ENCODE measurements around the gene CDC42BPG.
"Not testable (repeated sequence)": the region's sequence is repeated elsewhere in the genome, so short reads cannot be mapped to it uniquely, and the experiment has no call there.

The CDC42BPG gene

DNA sequence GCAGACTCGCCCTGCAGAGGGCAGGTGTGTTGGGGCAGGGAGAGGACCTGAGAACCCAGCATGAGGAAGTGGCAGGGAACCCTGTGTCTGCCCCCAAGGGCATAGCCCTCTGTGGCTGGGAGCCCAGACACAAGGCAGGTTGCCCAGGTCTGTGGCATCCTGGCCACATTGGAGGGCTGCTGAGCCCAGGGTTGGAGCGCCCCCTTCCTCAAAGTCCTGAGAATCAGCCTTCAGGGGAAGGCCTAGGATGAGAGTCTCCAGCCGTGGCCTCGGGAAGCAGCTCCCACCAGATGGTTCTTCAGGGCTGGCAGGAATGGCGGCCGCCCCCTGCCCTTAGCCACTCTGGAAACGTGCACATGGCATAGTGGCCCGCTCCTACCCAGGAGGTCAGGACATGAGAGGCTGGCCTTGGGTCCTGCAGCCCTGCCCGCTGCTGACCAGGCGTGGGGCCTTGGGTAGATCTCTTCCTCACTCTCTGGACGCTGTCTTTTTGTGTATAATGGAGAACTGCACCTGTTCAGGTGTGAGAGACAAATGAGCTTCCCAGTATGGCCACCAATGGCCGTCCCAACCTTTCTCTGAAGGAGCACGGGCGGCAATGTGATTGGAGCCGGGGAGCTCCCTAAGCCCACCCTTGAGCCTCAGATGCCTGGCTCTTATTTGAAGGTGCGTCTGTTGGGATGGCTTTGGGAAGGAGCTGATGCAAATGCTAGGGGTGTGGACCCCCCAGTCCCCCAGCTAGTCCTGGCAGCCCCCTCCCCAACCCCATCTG is 4.6 kb upstream of the CDC42BPG start:
- DNase-seq: peak in 1 of 2 experiments; percentile 19

DNA sequence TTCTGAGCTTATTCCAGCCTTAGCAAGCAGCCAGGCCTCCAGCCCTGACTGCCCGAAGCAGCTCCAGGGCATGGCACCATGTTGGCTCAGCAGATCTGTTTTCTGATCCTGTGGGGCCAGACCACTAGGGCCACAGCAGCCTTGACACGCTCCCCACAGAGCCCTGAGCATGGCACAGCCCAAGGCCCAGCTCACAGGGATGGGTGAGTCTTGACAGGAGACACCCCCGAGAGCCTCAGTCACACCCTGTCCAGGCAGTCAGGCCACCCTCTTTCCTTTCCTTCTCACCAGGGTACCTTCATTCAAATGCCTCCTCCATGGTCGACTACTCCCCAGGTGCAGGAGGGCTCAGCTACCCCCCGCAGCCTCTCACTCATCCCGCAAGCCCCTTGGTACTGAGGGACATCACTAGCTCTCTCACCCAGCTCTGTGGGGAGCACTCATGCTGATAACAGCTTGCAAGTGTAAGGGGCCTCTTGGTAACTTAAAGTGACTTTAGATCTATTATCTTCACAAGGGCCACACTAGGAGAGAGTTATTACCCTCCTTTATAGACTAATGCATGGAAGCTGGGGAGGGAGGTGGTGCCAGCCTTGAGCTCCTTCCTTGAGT is 3.9 kb upstream of the CDC42BPG start:
- no peak for DNase-seq

DNA sequence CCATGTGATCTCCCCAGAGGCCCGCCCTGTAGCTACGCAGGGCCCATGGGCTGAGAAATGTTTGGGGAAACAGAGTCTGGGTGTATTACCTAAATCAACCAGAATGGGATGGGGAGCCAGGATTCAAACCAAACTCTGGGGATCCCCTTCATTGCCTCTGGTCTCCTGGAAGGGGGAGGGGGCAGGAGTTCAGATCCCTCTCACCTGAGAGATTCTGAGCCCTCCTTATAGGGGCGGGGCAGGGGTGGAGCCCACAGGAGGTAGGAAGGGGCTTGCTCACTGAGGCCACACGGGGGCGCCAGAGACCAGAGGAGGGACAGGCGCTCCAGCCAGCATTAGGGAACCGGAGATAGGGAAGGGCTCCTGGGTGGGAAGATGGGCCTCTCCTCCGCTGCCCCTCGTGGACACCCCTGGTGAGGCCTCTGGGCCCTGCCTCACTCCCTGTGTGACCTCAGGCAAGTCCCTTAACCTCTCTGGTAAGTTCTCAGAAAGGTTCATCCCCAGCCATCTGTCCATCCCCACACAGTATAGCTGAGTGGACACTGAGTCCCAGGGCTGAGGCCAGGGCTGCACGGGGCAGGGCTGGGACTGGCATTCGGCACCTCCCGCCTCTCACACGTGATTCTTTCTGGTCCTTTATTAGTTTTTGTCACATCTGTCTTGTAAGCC is 2.7 kb upstream of the CDC42BPG start:
- DNase-seq: peak; percentile 87

DNA sequence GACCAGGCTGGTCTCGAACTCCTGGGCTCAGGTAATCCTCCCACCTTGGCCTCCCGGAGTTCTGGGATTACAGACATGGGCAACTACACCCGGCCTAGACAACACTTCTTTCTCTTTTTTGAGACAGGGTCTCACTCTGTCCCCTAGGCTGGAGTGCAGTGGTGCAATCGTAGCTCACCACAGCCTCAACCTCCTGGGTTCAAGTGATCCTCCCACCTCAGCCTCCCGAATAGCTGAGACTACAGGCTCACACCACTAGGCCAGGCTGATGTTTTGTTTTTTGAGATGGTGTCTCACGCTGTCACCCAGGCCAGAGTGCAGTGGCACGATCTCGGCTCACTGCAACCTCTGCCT is 1.3 kb upstream of the CDC42BPG start:
- DNase-seq: not testable (repeated sequence)

DNA sequence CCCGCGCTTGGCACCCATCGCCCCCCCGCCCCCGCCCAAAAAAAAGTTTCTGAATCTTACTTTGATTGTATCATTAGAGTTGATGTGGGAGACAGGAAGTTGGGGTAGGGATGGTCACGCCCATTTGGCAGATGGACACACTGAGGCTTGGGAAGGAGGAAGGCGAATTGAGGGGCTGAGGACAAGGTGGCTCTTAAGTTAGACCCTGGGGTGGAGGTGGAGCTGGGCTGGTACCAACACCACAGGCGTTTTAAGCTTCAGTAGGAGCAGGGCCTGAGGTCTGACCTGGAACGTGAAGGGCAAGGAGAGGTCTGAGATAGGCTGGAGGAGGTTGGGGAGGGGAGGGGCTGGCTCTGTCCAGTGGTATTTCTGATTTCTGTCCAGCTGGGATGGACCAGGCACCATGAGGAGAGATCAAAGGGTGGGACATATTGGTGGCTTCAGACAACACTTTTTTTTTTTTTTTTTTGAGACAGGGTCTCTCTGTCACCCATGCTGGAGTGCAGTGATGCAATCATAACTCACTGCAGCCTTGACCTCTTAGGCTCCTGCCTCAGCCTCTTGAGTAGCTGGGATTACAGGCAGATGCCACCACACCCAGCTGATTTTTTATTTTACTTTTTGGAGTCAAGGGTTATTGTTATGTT is 799 bp upstream of the CDC42BPG start:
- DNase-seq: no peak

DNA sequence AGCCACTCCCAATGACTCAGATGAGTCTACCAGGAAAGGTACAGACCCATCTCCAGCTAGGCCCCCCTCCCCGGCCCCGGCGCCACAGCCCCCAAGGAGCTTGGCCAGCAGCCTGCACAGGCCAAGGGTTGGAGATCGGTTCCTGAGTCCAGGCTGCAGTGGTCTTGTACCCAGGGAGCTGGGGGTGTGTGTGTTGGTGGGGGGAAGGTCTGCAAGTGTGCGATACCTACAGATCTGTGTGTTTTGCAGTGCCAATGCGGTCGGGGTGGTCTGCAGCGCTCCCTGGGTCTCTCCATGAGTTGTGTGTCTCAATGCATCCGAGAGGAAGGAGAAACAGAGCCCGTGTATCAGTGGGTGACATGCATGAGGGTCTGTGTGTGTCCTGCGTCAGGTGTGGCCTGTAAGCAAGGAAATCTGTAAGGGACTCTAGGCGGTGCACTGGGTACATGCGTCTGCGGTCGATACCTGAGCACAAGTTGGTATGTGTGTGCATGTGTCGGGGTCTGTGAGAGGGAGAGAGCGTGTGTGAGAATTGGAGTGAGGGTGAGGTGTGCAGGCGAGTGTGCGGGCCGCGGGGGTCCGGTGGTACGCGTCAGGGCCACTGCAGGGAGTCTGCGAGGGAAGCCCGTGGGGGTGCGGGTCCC is 645 bp downstream of the CDC42BPG start:
- no peak for DNase-seq

DNA sequence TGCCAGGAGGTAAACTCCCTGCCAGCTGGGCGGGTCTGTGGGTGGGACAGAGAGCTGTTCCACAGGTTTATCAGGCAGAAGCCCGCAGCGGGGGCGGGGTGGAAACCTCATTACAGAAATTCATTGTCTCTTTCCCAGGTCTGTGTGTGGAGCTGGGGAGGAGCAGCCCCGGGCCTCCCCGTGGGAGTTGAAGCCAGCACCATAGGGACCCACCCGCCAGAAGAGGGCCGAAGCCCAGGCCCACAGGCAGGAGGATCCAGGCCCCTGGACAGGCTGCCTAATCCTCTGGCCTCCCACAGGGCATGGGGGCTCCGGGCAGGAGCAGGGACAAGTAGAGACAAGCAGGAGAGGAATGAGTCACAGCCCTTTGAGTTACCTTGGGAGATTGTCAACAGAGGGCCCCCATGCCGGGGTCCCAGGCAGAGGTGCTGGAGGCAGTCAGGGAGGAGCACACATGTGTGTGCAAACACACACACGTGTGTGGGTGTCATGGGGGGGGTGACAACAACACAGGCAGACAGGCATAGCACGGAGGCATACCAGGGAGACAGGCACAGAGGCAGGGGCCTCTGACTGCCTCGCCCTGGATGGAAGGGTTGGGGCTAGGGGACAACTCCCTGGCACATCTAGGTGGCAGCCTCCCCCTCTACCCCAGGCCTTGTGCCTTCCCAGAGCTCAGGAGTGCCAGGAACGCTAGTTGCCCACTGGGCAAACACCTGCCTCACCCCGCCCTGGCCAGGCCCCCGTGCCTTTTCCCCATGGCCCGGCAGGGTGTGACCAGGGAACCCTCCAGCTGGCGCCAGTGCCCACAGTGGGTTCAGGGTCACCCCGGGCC is 1.4 kb downstream of the CDC42BPG start:
- no peak for DNase-seq

DNA sequence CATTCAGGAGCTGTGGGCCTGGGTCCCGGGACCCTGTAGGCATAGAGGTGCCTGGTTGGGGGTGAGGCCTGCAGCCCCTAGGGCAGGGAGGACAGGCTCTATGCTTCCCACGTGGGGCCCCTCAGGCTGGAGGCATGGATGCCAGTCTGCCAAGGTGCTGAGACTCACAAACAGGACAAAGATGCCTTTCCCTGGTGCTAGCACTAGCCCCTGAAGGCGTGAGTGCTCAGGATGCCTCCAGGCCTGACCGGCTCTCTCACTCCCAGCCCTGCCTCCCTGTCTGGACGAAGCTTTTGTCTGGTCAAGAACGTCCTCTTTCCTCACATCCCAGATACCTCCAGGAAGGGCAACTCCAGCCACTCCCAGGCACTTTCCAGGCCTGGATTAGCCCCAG is 2.1 kb downstream of the CDC42BPG start:
- no peak for DNase-seq

DNA sequence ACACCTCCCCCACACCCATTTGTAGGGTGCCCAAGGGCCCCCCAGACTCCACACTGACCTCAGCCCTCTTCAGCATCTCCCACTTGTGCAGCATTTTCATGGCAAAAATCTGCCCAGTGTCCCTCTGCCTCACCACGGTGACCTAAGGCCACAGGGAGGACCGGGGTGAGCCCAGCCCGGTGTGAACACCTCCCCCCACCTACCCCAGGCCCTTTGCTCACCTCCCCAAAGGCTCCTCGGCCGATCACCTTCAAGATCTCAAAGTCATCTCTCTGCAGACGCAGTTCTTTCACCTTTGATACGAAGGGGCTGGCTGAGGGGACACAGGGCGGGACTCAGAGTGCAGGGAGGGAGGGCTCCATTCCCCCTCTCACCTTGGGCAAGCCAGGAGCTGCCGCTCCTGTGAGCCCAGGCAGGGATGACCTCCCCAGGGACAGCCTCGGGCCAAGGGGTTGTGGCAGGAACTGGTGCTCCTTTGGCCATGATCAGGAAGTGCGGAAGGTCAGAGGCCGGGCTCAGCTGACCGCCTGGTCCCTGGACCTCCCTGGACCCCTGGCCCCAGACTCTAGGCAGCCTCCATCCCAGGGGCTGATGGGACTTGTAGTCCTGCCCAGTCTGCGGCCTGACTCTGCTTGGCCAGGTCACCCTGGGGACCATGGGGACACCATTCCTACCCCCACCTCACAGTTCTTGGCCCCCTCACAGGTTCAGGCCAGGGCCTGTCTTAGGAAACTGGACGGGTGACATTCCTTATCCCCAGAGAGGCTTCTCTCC is 2.7 kb downstream of the CDC42BPG start:
- DNase-seq: no peak

DNA sequence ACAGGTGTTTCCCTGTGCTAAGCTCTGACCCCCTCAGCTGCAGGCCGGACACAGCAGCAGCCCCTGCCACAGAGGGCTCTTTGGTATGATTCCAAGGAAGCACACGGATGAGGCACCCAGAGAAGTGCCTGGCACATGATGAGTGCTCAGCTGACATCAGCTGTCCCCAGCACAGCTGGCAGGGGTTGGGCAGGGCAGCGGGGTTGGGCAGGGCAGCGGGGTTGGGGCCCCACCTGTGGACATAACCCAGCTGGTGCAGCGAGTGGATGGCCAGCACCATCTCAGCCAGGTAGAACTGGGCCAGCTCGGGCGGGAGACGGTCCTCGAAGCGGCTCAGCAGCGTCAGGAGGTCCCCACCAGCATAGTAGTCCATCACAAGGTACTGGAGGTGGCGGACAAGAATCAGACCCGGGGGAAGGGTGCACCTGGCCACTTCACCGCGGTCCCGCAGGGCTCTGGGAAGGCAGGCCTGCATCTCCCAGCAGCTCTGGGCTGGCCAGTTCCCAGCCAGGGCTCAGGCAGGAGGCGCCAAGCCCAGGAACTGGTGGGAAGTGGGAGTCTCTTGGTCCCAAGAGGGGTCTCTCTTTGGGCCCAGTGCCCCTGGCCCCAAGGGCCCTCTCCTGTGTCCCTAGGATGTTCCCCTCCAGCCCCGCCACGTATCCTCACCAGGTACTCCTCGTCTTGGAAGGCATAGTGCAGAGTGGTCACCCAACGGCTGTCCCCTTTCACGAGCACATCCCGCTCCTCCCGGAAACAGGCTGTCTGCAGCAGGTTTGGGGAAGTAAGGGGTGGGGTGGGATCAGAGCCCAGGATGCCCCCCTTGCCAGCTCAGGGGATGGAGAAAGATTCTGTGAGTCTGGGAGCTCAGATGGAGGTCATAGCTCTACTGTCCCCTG is 4.3 kb downstream of the CDC42BPG start:
- no peak for DNase-seq

DNA sequence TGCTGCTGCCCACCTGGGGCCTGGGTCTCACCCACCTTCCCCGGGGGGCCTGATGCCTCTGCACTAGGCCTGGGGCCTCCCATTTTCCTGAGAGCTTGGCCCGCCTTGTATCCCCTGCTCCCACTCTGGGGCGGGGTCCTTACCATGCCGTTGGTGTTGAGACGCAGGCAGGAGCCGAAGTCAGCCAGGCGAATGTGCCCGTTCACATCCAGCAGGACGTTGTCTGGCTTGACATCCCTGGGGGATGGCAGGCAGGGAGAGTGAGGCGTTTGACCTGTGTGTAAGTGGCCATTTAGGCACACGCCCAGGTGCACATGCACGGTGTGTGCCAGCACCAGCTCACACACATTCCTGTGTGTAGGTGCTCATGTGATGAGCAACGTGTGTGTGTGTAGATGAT is 5.1 kb downstream of the CDC42BPG start:
- DNase-seq: no peak

DNA sequence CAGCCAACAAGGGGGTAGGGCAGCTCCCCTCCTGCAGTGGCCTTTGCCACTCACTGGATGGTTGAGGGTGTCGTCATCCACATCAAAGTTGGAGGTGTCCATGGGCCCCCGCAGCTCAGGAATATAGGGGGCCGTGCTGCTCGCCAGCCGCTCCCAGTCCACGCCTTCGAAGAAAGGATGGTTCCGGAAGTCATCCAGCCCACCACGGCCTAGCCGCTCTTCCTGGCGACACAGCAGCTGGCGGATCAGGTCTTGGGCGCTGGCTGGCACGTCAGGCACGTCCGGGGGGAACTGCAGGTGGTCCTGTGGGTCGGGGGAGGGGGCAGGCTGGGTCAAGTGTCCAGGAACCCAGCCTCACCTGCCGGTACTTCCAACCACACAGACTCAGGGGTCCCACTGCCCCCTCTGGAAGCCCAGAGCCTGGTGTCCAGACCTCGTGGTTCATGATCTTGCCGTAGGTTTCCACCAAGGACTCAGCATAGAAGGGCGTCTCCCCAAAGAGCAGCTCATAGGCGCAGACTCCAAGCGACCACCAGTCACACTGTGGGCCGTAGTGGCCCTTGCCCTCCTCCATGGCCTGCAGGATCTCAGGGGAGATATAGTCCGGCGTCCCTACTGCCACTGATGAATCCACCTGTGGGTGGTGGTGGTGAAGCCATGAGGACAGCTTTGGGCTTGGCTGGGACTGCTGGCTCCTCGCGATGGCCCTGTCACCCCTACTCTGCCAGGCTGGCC is 5.7 kb downstream of the CDC42BPG start:
- no peak for DNase-seq

DNA sequence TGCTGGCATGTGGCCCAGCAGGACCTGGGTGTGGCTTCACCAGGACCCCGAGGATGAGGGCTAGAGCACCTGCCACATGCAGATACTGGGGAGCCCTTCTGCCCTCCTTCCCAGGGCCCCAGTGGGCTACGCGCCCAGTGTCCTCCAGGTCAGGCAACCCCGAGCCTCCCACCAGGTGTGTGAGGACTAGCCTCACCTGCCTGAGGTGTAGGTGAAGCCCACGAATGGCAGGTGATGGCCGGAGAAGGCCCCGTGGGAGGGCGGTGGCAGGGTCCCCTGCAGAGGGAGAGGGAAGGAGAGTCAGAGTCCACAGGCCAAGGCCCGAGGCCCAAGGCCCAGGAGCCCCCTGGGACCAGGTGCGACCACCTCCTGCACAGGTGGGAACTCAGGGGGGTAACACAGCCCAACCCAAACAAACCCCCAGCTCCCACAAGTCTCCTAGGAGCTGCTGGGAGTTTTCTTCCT is 6.5 kb downstream of the CDC42BPG start:
- no peak for DNase-seq

DNA sequence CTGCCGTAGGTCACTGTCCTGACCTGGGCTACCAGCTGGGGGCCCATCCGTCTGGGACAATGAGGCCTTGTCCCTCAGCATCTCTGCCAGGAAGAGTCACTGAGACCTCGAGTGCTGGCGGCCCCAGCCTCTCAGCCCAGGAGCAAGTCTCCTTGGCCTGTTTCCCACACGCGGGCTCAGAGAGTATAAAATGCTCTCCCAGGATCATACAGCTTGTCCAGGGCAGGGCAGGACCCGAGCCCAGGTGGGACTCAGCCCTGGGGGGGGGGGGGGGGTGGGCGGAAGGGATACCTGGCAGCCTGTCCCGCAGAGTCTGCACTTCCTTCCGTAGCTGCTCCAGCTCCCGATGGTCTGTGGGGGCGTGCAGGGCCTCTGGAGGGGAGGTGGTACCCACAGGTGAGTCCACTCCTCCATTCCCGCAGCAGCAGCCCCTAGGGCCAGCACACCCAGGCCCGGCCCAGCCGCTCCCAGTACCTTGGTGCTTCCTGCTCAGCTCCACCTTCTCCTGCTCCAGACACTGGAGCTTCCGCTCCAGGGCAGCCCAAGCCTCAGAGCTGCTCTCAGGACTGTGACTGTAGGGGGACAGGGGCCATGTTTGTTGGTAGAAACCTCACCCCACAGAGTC is 7.9 kb downstream of the CDC42BPG start:
- no peak for DNase-seq

DNA sequence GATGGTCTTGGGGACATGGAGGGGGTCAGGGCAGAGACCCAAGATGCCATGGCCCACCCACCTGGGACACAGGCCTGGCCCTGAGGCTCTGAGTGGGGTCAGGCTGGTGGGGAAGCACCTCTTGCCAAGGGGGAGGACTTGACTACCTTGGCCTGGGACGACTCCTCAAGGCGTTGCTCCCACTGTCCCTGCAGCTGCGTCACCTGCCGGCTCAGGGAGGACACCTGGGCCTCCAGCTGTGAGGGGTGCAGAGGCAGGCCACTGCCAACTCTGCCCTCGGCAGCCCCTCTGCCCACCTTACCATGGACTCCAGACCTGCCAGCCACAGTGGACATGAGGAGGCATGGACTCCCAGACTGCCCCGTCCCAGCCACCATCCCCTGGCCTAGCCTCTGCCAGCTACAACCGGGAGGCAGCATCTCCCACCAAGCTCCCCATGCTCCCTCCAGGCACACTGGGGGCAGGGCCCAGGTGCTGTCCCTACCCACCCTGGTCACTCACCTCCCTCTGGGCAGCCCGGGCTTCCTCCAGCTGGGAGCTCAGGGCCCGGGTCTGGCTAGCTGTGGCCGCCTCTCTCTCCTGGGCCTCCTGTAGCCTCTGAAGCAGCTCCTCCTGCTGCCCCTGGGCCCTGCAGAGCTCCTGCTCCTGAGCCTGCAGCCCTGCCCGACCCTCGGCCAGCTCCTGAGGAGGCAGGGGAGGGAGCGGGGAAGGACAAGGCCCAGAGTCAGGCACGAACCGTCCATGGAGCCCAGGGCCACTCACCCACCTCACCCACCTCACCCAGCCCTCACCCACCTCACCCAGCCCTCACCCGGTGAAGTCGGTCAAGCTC is 8.6 kb downstream of the CDC42BPG start:
- DNase-seq: no peak

DNA sequence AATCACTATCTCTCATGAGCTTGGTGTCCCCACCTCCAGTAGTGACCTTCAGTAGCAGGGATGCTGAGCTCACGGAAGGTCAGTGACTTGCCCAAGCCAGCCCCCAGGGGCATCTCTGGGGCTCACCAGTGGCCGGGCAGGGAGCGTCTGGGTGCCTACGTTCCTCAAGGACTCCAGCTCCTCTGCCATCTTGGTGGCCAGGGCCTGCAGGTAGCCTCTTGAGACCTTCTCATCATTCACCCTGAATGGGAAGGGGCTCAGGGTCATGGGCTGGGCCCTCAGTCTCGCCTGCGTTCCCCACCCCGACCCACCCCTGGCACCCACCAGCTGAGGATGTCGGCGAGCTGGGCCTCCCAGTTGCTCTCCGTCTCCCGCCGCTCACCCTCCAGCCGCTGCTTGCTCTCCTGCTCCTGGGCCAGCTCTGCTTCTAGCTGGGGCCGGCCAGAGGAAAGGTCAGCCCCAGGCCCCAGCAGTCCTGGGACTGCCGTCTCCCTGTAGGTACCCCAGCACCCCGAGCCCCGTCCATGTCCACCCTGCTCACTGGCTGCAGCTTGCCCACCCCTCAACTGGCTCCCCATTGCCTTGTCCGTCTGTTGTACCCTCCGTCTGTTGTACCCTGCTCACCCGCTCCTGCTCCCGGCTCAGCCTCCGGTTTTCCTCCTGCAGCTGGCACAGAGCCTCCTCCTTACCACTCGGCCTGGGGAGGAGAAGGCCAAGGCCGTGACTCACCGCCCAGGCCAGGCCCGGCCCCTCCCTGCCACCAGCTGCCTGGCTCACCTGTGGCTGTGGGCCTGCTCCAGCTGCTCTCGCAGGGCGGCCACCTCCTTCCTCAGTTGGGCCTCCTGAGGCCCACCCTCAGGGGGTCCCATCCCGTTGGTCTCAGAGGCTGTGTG is 9.5 kb downstream of the CDC42BPG start:
- DNase-seq: no peak
